ENCODE data around the gene SHH.

Gene SHH

DNA sequence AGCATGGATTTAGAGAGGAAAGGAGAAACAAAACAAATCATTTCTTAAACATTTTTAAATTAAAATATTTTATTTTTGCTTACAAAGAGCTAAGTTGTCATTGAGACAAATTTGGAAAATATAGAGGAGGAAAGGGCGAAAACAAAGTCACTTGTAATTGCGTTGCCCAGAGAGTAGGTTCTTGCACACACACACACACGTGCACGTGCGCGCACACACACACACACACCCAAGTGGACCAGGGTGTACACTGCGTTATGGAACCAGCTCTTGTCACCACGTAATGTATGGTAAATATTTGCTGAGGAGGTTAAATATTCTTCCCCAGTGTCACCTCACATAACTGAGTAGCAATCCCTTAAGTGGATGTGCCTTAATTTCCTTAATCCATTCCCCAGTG is 21.6 kb downstream of the SHH start:
- DNase-seq = no peak

DNA sequence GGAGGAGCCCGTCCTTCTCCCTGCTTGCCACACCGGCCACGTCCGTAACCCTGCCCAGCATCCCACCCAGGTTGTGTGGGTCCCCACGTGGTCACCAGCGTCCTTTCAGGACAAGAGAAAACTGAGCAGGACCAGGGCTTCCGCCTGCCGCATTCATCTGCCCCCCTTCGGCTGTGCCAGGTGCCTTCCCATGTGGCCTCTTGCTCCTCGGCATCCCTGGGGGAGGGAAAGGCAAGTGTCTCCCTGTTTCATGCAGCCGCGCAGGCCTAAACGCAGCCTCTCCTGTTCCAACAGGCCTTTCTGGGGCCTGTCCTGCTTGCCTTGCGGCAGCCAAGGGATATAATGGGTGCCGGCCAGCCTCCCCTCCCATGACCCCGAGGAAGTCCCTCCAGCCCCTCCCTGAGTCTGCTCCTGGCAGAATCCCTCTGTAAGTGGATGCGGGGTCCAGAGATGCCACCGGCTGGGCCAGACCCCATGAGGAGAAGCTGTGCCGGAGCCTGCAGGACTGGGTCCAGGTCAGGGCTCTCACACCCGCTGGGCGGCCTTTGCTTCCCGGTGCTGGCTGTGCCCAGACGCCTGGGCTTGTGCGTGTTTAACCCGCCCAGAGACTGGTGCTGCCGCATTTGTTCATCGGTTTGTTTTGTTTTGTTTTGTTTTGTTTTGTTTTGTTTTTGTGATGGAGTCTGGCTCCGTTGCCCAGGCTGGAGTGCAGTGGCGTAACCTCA is 23.1 kb downstream of the SHH start:
- no peak for DNase-seq

DNA sequence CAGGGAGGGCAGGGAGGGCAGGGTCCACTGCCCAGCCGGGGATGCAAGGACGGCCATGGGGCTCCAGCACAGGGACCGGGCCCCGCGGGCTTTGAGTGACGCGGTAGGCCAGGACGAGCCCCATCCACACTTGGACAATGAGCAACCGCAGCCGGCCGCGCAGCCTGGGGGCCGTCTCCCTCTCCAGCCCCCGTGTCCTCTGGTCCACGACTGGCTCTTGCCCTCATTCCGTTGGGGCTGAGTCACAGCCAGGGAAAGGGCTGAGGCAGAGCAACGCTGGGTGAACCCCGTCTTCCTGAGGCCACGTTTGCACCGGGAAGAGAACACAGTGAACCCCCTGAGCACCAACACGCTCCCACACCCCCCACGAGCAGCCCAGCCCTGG is 23.7 kb downstream of the SHH start:
- no peak for DNase-seq

DNA sequence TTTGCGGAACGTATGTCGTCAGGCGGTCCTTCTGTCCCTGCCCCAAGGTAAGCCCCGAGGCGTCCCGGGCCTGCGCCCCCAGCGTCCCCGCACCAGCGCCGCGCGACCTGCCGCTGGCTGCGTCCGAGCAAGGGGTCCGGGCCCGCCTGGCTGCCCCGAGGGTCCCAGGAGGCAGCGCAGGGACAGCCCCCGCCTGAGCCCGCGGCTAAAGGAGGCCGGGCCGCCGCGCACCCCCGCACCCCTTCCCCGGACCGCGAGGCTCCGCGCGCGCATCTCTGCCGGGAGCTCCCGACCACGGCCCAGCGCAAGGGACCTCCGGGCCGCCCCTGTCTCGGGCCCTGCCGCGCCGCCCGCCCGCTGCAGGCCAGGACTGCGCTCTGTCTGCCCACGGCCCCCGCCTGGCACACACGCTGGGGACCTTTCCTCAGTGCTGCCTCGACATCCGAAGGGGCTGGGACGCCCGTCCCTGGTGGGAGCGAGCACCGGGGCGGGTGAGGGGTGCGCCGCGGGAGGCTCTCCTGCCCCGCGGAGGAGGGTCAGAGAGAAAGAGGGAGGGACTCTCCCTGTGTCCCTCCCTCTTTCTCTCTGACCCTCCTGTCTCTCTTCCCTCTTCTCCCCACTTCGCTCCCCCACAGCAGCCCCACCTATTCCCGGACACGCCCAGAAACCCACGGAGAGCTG is 25.0 kb downstream of the SHH start:
- no peak for DNase-seq

DNA sequence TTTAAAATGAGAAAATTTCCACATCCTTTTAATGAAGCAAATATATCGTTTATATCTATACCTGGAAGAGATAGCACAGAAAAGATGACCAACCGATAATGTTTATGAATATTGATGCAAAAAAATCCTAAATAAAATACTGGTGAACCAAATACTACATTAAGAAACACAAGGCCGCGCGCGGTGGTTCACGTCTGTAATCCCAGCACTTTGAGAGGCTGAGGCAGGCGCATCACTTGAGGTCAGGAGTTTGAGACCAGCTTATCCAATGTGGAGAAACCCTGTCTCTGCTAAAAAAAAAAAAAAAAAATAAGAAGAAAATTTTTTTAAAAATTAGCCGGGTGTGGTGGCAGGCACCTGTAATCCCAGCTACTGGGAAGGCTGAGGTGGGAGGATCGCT is 25.8 kb downstream of the SHH start:
- no peak for DNase-seq

DNA sequence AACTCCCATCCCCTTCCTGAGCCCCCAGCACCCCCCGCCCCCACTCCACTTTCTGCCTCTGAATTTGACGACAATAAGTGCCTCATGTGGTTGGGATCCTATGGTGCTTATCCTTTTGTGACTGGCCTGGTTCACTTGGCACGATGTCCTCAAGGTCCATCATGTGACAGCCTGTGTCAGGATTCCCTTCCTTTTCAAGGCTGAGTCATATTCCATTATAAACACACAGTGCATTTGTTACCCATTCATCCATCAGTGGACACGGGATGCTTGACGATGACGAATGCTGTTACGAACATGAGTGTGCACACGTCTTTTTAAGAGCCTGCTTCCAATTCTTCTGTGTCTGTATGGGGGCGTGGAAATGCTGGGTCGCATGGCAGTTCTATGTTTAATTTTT is 26.7 kb downstream of the SHH start:
- no peak for DNase-seq

DNA sequence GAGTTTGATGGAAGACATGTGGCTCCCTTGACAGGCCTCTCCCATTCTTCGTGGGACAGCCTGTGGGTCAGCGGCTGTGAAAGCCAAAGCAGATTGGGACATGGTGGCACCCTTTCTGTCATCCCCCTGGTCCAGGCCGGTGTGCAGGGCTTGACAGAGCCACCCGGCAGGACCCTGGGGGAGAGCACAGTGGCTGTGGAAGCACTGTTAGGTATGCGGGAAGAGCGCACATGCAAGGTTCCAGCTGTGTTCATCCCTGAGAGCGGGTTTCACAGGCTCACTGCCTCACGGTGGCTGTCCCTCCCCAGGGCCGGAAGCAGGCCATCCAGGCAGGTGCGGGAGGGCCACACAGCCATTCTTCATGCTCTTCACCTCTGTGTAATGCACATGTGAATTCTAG is 29.8 kb downstream of the SHH start:
- DNase-seq = no peak

DNA sequence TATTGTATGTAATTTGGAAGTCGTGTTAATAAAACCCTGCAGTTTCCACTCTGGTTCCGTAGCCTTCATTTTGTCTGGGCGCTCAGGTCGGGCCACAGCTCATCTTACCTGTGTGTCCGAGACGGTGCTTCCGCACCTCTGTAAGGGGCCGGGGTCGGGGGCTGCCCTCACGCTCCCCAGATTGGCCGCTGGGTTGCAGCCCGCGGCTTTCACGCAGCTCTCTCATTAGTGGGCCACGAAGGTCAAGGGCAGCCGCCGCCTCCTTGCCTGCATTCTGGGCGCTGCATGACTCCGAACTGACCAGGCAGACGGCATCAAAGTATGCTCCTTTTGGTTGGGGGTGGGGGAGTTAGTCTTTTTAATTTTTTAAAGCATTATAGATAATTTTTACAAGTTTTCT is 30.8 kb downstream of the SHH start:
- DNase-seq = no peak

DNA sequence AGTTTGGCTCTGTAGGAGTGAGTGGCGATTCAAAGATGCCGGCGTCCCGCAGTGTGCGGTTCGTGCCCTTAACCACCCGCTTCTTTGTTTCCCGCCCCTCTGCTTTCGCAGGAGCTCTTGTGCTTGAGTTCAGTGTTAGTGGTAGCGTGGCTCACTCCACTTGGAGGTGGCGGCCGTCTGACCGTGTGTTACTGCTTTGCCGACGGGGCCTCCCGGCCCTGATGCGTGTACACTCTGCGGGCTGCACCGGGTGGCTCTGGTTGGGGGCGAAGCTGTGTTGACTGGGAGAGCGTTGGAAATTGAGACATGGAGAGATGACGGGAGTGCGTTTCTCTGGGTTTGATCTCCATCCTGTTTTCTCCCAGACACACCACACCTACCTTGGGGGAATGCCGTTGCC is 31.4 kb downstream of the SHH start:
- DNase-seq = no peak

DNA sequence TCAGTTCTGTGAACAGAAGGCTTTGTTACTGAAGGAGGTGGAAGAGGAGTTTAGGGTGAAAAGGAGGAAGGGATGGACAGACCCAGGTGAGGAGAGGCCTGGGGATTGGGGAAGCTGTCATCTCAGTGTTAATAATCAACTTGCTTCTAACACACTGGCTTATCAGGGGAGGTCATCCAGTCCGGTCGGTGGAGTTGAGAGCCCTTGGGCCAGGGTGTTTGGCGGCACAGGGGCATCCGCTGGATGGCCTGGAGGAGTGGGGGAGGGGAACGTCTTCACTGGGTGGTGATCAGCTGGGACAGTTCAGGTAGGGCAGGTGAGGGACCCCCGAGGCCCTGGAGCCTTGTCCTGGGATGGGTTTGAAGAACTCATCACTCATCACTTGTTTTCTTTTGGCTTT is 33.9 kb downstream of the SHH start:
- no peak for DNase-seq

DNA sequence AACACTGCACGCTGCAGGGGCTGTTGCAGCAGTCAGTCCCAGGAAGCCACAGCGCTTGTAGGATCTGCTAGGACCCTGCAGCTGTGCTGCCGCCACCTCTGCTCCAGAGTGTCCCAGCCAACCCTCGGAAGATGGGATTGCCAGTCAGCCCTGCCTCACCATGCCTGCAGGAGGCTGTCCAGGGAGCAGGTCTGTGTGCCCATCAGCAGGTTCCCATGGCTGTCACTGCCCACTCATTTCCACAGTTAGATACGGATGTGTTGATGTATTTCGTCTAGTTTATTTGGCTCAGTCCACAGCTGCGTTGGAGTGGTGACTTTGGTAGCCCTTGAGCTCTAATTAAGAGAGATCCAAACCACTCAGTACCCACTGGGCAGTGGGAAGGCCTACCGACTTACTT is 35.7 kb downstream of the SHH start:
- no peak for DNase-seq

DNA sequence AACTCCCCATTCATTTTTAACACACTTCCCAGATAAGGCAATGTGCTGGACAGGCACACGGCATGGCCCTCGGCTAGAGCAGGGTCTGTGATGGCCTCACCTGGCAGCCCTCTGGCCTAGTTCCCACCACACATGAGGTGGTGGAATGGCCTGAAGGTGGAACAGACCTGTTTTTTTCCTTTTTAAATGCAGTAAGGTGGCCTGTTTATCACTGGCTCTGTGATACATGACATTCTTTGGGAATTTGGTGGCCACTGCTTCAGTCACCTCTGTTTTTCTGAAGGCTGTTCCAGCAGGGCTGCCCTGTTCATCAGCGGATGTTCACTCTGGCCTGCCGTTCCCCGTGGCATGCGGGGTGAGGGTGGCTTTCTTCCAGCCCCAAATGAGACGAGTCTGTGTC is 36.6 kb downstream of the SHH start:
- DNase-seq = no peak

DNA sequence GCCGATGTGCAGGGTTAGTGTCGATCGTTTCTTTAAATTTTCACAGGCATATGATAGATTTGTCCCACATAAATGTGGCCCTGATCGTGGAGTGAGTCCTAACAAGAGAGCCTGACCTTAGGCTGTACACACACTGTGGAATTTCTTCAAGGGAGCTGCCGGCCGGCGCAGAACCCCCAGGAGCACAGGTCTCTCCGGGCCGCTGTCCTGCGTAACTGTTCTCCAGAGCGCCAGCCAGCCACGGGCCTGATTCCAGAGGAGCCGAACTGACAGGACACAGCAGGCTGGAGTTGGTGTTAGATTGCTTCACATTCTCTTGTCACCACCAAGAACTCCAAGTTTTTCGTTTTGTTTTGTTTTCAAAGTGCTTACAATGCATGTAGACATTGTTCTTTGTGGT is 37.3 kb downstream of the SHH start:
- no peak for DNase-seq

DNA sequence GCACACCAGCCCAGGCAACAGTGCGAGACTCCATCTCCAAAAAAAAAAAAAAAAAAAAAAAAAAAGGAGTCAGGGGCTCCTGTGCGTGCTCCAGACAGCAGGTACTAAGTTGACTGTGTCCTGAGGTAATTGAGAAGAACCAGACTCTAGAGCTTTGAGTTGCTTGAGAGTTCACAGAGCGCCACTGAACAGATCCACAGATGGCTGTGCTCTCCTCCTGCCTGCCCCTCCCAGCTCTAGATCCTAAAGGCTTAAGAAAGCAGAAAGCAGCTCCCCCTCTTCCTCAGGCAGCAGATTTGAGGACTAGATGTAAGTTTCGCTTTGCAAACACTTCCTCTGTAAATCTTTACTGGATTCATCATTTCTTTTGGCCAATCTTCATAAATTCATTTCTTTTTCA is 38.7 kb downstream of the SHH start:
- DNase-seq = no peak

DNA sequence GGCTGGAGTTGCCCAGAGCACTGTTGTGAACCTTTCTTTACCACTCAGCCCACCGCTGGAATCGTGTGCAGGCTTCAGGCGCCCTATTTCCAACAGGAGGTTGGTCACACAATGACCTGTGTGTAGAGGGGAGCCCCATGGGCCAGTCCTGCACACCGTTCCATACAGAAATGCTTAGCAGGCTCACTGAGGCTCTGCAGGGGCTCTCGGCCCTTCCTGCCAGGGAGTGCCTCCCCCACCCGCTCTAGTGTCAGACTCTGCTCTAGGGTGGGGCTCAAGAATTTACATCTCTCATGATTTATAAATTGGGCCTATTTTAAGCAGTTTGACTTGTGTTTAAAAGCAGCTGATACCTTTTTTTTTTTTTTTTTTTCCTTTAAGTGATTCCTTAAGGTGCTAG is 42.0 kb downstream of the SHH start:
- no peak for DNase-seq

DNA sequence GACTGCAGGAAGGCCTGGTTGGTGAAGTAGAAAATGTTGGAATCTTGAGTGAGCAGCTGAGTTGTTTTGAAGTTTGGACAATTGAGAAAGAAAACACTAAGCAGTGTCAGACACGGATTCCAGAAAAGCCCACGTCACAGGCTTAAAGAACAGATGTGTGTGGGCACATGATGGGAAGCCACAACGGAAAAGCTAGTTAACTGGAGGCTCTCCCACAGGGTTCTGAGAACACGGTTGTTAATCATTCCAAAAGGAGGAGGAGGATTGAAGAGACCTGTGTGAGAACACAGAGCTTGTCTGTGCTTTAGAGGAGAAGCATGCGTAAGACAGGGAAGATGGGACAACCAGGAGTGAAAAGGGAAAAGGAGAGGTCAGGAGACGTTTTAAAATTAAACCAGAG is 42.6 kb downstream of the SHH start:
- no peak for DNase-seq

DNA sequence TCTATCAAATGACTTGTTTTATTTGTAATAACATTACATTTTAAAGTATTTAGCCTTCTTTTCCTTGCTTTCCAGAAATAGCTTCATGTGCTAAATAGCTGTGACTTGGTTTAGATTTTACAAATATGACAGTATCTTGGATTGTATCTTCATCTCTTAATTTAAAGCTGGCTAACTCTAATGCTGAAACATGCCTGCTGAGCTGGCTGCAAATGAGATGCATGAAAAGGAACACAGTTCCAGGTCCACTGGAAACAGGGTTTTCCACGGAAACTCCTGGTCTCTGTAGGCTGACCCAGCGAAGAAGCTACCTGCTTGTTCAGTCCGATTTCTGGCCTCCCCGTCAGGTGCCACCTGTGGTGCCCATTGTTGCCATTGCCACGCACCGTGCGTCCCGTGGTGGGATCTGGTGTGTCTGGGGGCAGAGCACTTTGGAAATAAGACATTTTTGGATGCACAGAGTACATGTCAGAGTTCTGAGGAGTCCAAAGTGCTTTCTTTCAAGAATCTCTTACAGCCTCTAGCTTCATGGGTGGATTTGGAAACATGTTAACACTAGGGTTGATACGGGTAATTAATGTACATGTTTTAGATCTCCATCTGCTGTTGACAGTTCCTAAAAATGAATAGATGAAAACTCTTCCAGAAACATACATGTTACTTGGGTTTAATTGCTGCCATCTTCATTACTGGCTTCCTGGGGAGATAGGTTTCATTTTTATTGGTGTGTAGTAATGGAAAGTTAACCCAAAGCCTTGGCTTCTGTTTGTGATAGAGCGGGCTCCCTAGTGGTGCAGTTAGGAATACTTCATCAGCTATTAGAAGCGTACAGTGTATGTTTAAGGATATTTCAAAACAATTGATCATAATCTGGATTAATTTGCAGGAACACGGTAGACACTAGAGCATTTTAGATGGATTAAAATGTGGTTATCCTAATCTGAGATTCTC is 45.0 kb downstream of the SHH start:
- no peak for DNase-seq

DNA sequence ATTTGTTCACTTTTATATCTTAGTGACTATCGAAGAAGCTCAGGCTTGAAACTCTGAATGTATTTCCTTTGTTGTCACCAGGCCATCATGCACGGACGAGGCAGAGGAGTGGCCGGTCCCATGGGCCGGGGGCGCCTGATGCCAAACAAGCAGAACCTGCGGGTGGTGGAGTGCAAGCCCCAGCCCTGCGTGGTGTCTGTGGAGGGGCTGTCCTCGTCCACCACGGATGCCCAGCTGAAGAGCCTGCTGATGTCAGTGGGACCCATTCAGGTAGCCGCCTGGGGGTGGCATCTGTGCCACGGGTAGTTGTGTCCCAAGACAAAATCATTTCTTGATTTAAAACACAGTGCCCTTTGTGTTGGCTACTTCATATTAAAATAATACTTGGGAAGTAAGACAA is 45.9 kb downstream of the SHH start:
- no peak for DNase-seq

DNA sequence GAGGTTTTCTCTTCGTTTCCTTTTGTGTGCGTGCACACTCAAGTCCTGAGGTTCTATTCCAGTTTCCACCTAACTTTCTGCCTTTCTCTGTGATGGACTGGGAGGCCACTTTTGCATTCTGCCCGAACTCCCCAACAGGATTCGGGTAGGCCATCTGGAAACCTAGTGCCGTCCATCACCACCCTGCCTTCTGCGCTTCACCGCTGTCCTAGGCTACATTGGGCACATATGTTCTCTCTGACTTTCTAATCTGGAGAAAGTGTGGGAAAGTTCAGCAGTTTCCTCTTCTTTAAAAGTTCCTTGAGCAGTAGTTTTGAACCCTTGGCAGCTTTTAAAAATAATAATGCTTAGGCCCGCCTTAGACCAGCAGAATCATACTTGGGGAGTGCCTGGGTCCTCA is 46.8 kb downstream of the SHH start:
- DNase-seq = no peak

DNA sequence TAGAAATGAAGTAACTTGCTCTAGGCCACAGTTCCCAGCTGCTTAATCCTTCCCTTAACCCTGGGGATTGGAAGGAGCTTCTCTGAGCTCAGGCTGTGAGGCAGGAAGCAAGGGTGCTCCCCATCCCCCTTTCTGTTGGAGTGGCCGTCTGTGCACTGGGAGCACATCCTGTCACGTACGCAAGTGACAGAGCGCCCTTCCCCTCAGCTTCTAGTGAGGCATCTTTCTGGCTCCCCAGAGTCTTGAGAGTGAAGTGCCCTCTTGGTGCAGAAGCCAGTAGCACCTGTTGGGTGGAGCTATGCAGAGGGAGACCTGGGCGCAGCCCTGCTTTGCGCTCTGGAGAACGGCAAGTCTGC is 47.8 kb downstream of the SHH start:
- peak; percentile 21 for DNase-seq

DNA sequence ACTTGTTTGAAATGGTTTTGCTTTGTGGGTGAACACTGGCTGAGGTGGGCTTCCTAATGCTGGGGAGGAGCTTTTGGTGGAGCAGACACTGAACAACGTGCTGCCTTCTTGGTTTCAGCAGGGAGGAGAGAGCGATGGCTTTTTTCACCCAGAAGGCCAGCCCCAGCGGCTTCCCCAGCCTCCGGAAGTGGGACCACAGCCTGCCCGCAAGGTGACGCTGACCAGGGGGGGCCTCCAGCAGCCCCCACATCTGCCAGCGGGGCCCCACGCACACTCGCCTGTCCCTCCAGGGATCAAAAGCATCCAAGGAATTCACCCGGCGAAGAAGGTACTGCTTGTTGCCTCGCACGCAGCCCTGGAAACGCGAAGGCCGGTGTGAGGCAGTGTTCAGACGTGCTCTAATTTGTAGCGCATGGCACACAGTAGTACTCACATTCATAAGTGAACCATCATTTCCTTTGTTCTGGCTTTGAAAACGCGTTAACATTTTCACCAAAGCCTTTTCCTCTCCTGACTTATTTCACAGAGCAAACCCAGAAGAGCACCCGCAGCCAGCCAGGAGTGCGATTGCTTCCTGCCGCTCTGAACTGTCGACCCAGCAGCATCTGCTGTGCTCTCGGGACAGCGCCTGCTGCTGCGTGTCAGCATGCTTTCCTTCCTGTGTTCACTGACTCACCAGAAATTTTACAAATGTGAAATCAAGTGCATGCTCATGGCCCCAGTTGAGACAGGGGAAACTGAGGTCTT is 48.4 kb downstream of the SHH start:
- DNase-seq = peak; percentile 49

DNA sequence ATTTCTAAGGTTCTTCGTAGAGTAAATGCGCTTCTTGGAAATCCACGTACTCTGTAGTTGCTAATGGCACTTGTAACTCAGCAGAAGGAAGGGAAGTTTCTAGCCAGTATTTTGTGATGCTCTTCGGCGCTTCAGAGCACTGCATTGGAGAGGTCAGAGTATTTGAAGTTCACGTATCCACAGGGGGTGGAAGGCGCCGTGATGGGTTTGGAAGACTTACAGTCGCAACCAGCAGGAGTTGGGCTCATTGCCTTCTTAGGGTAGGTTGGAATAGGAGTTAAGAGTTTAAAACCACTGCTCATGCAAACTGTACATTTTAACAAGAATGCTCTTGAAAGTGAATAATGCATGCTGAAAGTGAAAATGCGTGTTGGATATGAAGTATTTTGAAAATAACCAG is 49.1 kb downstream of the SHH start:
- DNase-seq = no peak

DNA sequence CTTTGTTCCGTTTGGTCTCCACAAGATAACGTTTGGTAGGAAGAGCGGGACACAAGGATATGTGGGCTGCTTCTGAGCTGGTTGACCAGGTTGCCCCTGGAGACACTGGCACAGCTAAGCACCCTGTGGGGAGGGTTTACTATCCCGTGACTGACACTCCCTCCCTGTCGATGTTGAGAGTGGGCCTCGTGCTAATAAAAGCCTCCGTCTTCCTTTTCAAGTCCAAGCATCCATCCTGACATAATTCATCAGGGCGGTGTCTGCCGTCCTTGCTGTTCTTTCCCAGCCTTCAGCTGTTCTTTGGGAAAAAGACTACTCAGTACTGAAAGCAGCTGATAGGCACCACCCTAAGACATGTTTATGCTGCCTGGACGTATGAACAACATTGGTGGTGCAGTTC is 49.6 kb downstream of the SHH start:
- no peak for DNase-seq

All from CD4-positive, alpha-beta T cell treated with Interleukin-21 for 1 hour (primary cell).